Measurements from ENCODE around the gene ZNF787.

Gene ZNF787

GRCh38 chr19:56136362-56136761 is 15.3 kb upstream of the ZNF787 start:
- no peaks in the 10 kb centered on the region for H3K27me3 ChIP-seq (ENCODE audit: insufficient read depth, low read depth)
- peak overlapping the region; percentile 52 for H3K27ac ChIP-seq
- no peaks in the 10 kb centered on the region for H4K20me1 ChIP-seq (ENCODE audit: insufficient read depth)
- no peaks in the 10 kb centered on the region for H3K79me2 ChIP-seq (ENCODE audit: insufficient read depth, low read depth)
- H3K4me2 ChIP-seq = peak overlapping the region; percentile 44; the same call in 1 of the 2 replicates
- H3K4me1 ChIP-seq (ENCODE audit: low read depth, poor library complexity, severe bottlenecking) = peaks cover 19% of the 10 kb centered on the region
- TF ChIP-seq CTCF (conservative IDR thresholded peaks at IDR 0.05; ENCODE audit: low read depth, low read length) = no peak
- H3K9ac ChIP-seq = peak overlapping the region; percentile 4; the same call in 1 of the 2 replicates
- no peak overlapping the region for H3K4me3 ChIP-seq (IDR thresholded peaks at IDR 0.05; ENCODE audit: insufficient read depth, low read depth, low read length)
- no peaks in the 10 kb centered on the region for H3K36me3 ChIP-seq (ENCODE audit: insufficient read depth)
- H2AFZ ChIP-seq (ENCODE audit: low read depth) = peak overlapping the region; percentile 35; the same call in 1 of the 2 replicates

- Histone ChIP-seq H3K4me2 (no peak overlapping the region), H2AFZ (ENCODE audit: low read depth) (no peak overlapping the region), H3K4me3 (IDR thresholded peaks at IDR 0.05; ENCODE audit: insufficient read depth, low read depth, low read length) (no peak overlapping the region), H3K27me3 (ENCODE audit: insufficient read depth, low read depth) (no peaks in the 10 kb centered on the region), H3K79me2 (ENCODE audit: insufficient read depth, low read depth) (no peaks in the 10 kb centered on the region), H3K4me1 (ENCODE audit: low read depth, poor library complexity, severe bottlenecking) (peaks cover 12% of the 10 kb centered on the region), H3K36me3 (ENCODE audit: insufficient read depth) (no peaks in the 10 kb centered on the region), H4K20me1 (ENCODE audit: insufficient read depth) (no peaks in the 10 kb centered on the region), H3K9ac (no peak overlapping the region), H3K27ac (no peak overlapping the region)
- TF ChIP-seq CTCF (conservative IDR thresholded peaks at IDR 0.05; ENCODE audit: low read depth, low read length) = no peak
These were observed 13.5 kb upstream of the ZNF787 start for GRCh38 chr19:56134654-56134921.

GRCh38 chr19:56133858-56134653 is 13.0 kb upstream of the ZNF787 start:
- Histone ChIP-seq H3K9ac (no peak overlapping the region), H3K4me2 (no peak overlapping the region), H3K4me3 (IDR thresholded peaks at IDR 0.05; ENCODE audit: insufficient read depth, low read depth, low read length) (no peak overlapping the region), H3K79me2 (ENCODE audit: insufficient read depth, low read depth) (no peaks in the 10 kb centered on the region), H3K27ac (no peak overlapping the region), H4K20me1 (ENCODE audit: insufficient read depth) (no peaks in the 10 kb centered on the region), H3K4me1 (ENCODE audit: low read depth, poor library complexity, severe bottlenecking) (peaks cover 9% of the 10 kb centered on the region), H2AFZ (ENCODE audit: low read depth) (no peak overlapping the region), H3K27me3 (ENCODE audit: insufficient read depth, low read depth) (no peaks in the 10 kb centered on the region), H3K36me3 (ENCODE audit: insufficient read depth) (no peaks in the 10 kb centered on the region)
- TF ChIP-seq CTCF (conservative IDR thresholded peaks at IDR 0.05; ENCODE audit: low read depth, low read length) = no peak

- no peaks in the 10 kb centered on the region for H3K27me3 ChIP-seq (ENCODE audit: insufficient read depth, low read depth)
- no peak overlapping the region for H2AFZ ChIP-seq (ENCODE audit: low read depth)
- no peaks in the 10 kb centered on the region for H3K36me3 ChIP-seq (ENCODE audit: insufficient read depth)
- no peak overlapping the region for H3K4me2 ChIP-seq
- H3K4me1 ChIP-seq (ENCODE audit: low read depth, poor library complexity, severe bottlenecking) = peaks cover 6% of the 10 kb centered on the region
- no peak overlapping the region for H3K9ac ChIP-seq
- no peaks in the 10 kb centered on the region for H4K20me1 ChIP-seq (ENCODE audit: insufficient read depth)
- no peak for TF ChIP-seq CTCF (conservative IDR thresholded peaks at IDR 0.05; ENCODE audit: low read depth, low read length)
- H3K79me2 ChIP-seq (ENCODE audit: insufficient read depth, low read depth) = no peaks in the 10 kb centered on the region
- no peak overlapping the region for H3K27ac ChIP-seq
- no peak overlapping the region for H3K4me3 ChIP-seq (IDR thresholded peaks at IDR 0.05; ENCODE audit: insufficient read depth, low read depth, low read length)
These were observed 11.3 kb upstream of the ZNF787 start for GRCh38 chr19:56132316-56132822.
